H9 (cell line): Measurements from ENCODE around the gene DCLRE1C. TPM values are rescaled to one million over a fixed set of nuclear protein-coding genes. Genes with fewer than 3 reads are reported as not detected.
A peak's percentile ranks its signal among the peaks of the same experiment; 100 is the strongest.

ENCODE experiments used
- DNase-seq: peaks from one replicate; pipeline ENCODE4 v3.0.0-alpha.2; 2017
- H2AFZ ChIP-seq: one replicate; pipeline ENCODE4 v1.6.1; 2013; ENCODE audit warnings: mild to moderate bottlenecking, low read length, control low read depth, moderate library complexity
- H2AK5ac ChIP-seq: 2 replicates; pipeline ENCODE4 v1.6.1; 2013; ENCODE audit warnings: low read length, control low read depth, mixed read lengths; ENCODE audit not compliant: insufficient read length
- H2BK120ac ChIP-seq: one replicate; pipeline ENCODE4 v1.6.1; 2013; ENCODE audit warnings: low read depth, mild to moderate bottlenecking, low read length, control low read depth, inconsistent platforms; ENCODE audit not compliant: poor library complexity, severe bottlenecking
- H2BK12ac ChIP-seq: 2 replicates; pipeline ENCODE4 v1.6.1; 2013; ENCODE audit warnings: low read length, control low read depth, mixed read lengths, low read depth; ENCODE audit not compliant: insufficient read length
- H2BK15ac ChIP-seq: 2 replicates; pipeline ENCODE4 v1.6.1; 2013; ENCODE audit warnings: low read depth, low read length, control low read depth
- H2BK20ac ChIP-seq: one replicate; pipeline ENCODE4 v1.6.1; 2013; ENCODE audit warnings: low read depth, mild to moderate bottlenecking, low read length, control low read depth, inconsistent platforms; ENCODE audit not compliant: poor library complexity, severe bottlenecking
- H2BK5ac ChIP-seq: 2 replicates; pipeline ENCODE4 v1.6.1; 2013; ENCODE audit warnings: low read length, control low read depth, mixed read lengths; ENCODE audit not compliant: insufficient read length
- H3K14ac ChIP-seq: 2 replicates; pipeline ENCODE4 v1.6.1; 2013; ENCODE audit warnings: low read length, control low read depth; ENCODE audit not compliant: insufficient read depth
- H3K18ac ChIP-seq: 2 replicates; pipeline ENCODE4 v1.6.1; 2013; ENCODE audit warnings: low read depth, mild to moderate bottlenecking, mixed read lengths, low read length, control low read depth; ENCODE audit not compliant: insufficient read length
- H3K23ac ChIP-seq: 2 replicates; pipeline ENCODE4 v1.6.1; 2013; ENCODE audit warnings: low read length, control low read depth, mixed read lengths, low read depth; ENCODE audit not compliant: insufficient read length
- H3K23me2 ChIP-seq: 2 replicates; pipeline ENCODE4 v1.6.1; 2013; ENCODE audit warnings: low read depth, mild to moderate bottlenecking, mixed read lengths, low read length, control low read depth; ENCODE audit not compliant: insufficient read length, poor library complexity, severe bottlenecking
- H3K27ac ChIP-seq: 2 replicates; pipeline ENCODE4 v1.5.1; 2013; ENCODE audit warnings: low read length, control low read depth, mixed read lengths, low read depth; ENCODE audit not compliant: insufficient read length
- H3K27me3 ChIP-seq: 2 replicates; pipeline ENCODE4 v1.6.1; 2013; ENCODE audit warnings: low read length, control low read depth, inconsistent platforms; ENCODE audit not compliant: insufficient read depth
- H3K4ac ChIP-seq: 2 replicates; pipeline ENCODE4 v1.6.1; 2013; ENCODE audit warnings: low read depth, mild to moderate bottlenecking, control low read depth, inconsistent platforms, low read length, moderate library complexity
- H3K4me1 ChIP-seq: 2 replicates; pipeline ENCODE4 v1.6.1; 2013; ENCODE audit warnings: low read length, control low read depth, inconsistent platforms; ENCODE audit not compliant: insufficient read depth
- H3K4me2 ChIP-seq: 2 replicates; pipeline ENCODE4 v1.6.1; 2013; ENCODE audit warnings: low read length, control low read depth, mixed read lengths; ENCODE audit not compliant: insufficient read length, insufficient read depth
- H3K56ac ChIP-seq: 2 replicates; pipeline ENCODE4 v1.6.1; 2013; ENCODE audit warnings: low read depth, mild to moderate bottlenecking, mixed read lengths, low read length, control low read depth; ENCODE audit not compliant: insufficient read length
- H3K79me1 ChIP-seq: 2 replicates; pipeline ENCODE4 v1.6.1; 2013; ENCODE audit warnings: low read depth, mild to moderate bottlenecking, moderate library complexity, low read length, control low read depth, inconsistent platforms; ENCODE audit not compliant: insufficient read depth, poor library complexity, severe bottlenecking
- H3K79me2 ChIP-seq: 2 replicates; pipeline ENCODE4 v1.6.1; 2013; ENCODE audit warnings: low read length, control low read depth, inconsistent platforms; ENCODE audit not compliant: insufficient read depth
- H3K9ac ChIP-seq: 2 replicates; pipeline ENCODE4 v1.6.1; 2013; ENCODE audit warnings: low read length, control low read depth, mixed read lengths; ENCODE audit not compliant: insufficient read length; ENCODE audit errors: extremely low read depth
- H3K9me3 ChIP-seq: one replicate; pipeline ENCODE4 v1.6.1; 2013; ENCODE audit warnings: low read depth, low read length, inconsistent platforms; ENCODE audit not compliant: control insufficient read depth
- H3T11ph ChIP-seq: one replicate; pipeline ENCODE4 v1.6.1; 2013; ENCODE audit warnings: mild to moderate bottlenecking, low read length, control low read depth, inconsistent platforms
- H4K20me1 ChIP-seq: one replicate; pipeline ENCODE4 v1.6.1; 2013; ENCODE audit not compliant: control insufficient read depth, insufficient read length, insufficient read depth
- H4K5ac ChIP-seq: 2 replicates; pipeline ENCODE4 v1.6.1; 2013; ENCODE audit warnings: low read depth, mild to moderate bottlenecking, mixed read lengths, low read length, control low read depth; ENCODE audit not compliant: insufficient read length
- H4K8ac ChIP-seq: replicated peaks from 2 replicates; pipeline ENCODE4 v1.6.1; 2013; ENCODE audit warnings: low read length, control low read depth, mixed read lengths, low read depth; ENCODE audit not compliant: insufficient read length
- H4K91ac ChIP-seq: 2 replicates; pipeline ENCODE4 v1.6.1; 2013; ENCODE audit warnings: low read depth, mild to moderate bottlenecking, moderate library complexity, mixed read lengths, low read length, control low read depth; ENCODE audit not compliant: insufficient read length
- H3K27ac Mint-ChIP-seq, 3 experiments: 2 replicates in 2 of 3; 3 replicates in 1 of 3; pipeline ENCODE4 v1.8.0; 2020 to 2021; ENCODE audit warnings: mixed read lengths in 3 of 3, mild to moderate bottlenecking in 1 of 3, moderate library complexity in 1 of 3
- H3K27me3 Mint-ChIP-seq: 2 replicates; pipeline ENCODE4 v1.8.0; 2021; ENCODE audit warnings: low read depth, mild to moderate bottlenecking, moderate library complexity, mixed read lengths
- H3K36me3 Mint-ChIP-seq, 3 experiments: 2 replicates in 2 of 3; 3 replicates in 1 of 3; pipeline ENCODE4 v1.8.0; 2020 to 2021; ENCODE audit warnings: low read depth in 3 of 3, mixed read lengths in 3 of 3; ENCODE audit not compliant: insufficient read depth in 1 of 3
- H3K4me1 Mint-ChIP-seq, 2 experiments: 2 replicates each; pipeline ENCODE4 v1.8.0; 2020; ENCODE audit warnings: mixed read lengths in 2 of 2
- H3K4me3 Mint-ChIP-seq, 2 experiments: 2 replicates in 1 of 2; 3 replicates in 1 of 2; pipeline ENCODE4 v1.8.0; 2020 to 2021; ENCODE audit warnings: mild to moderate bottlenecking in 2 of 2, mixed read lengths in 2 of 2, moderate library complexity in 1 of 2
- H3K9me3 Mint-ChIP-seq, 2 experiments: 2 replicates in 1 of 2; 3 replicates in 1 of 2; pipeline ENCODE4 v1.8.0; 2020; ENCODE audit warnings: mild to moderate bottlenecking in 2 of 2, mixed read lengths in 2 of 2, moderate library complexity in 1 of 2
- CTCF ChIP-seq: fragments of 200-600 bp; sonication (generic); conservative IDR thresholded peaks from 3 replicates; pipeline ENCODE4 v1.8.0; 2021; ENCODE audit warnings: antibody characterized with exemption, mild to moderate bottlenecking
- WGBS: extraction: QIAGEN DNeasy Blood & Tissue Kit; methylation state at CpG from one replicate; pipeline ENCODE4 v1.1.7; 2013; ENCODE audit warnings: missing lambda C conversion rate, low lambda C conversion rate, mixed read lengths; ENCODE audit not compliant: insufficient read length; ENCODE audit errors: extremely low coverage; 5-methylcytosine and 5-hydroxymethylcytosine counted together
- total RNA-seq: library from RNA; stranded (reverse); gene quantifications from 2 replicates; pipeline ENCODE4 v1.2.1, GENCODE V29; 2021

Gene DCLRE1C
- total RNA-seq, 1 experiment from 2014 or later = 15.2 TPM

DNA sequence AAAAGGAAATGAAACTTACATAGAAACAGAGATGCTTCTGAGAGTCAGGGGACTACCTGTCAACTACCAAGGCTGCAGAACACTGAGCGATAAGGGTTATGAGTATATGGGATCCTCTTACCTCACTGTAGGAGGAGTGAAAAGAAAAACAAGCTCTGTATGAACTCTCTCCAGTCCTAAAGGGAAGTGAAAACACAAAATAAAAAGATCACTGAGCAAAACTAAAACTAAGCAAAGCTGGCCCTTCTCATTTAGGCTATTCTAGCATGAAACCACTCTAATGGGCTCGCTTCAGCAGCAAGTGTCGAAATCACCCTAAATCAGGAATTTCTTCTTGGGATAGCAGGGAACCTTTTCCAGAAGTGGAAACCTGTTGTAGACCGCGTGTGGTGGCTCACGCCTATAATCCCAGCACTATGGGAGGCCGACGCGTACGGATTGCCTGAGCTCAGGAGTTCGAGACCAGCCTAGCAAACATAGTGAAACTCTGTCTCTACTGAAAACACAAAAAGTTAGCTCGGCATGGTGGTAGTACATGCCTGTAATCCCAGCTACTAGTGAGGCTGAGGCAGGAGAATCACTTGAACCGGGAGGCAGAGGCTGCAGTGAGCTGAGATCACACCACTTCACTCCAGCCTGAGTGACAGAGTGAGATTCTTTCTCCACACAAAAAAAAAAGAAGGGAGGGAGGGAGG is 27.0 kb downstream of the DCLRE1C start:
- H2BK15ac ChIP-seq = no peak overlapping the region
- Mint-ChIP-seq H3K36me3 (peaks cover 17 to 67% (median 43%) of the 10 kb centered on the region in 3 experiments; a peak in 6 of 7 replicates), H3K27ac (peak overlapping the region in 1 of 3 experiments; percentile 26; a peak in 1 of 7 replicates), H3K4me1 (no peaks in the 10 kb centered on the region), H3K27me3 (no peaks in the 10 kb centered on the region), H3K4me3 (no peak overlapping the region), H3K9me3 (no peaks in the 10 kb centered on the region)
- no peaks in the 10 kb centered on the region for H3K23me2 ChIP-seq
- no peak overlapping the region for H2BK5ac ChIP-seq
- H4K20me1 ChIP-seq = no peaks in the 10 kb centered on the region
- H3K56ac ChIP-seq = no peak overlapping the region
- H3T11ph ChIP-seq = no peak overlapping the region
- no peak overlapping the region for H4K91ac ChIP-seq
- no peaks in the 10 kb centered on the region for H3K79me2 ChIP-seq
- H3K9me3 ChIP-seq = no peaks in the 10 kb centered on the region
- no peak overlapping the region for H3K27ac ChIP-seq
- H2AFZ ChIP-seq = no peak overlapping the region
- no peaks in the 10 kb centered on the region for H3K27me3 ChIP-seq
- H2BK20ac ChIP-seq = no peak overlapping the region
- H3K4ac ChIP-seq = no peak overlapping the region
- no peak overlapping the region for H3K9ac ChIP-seq
- H2BK12ac ChIP-seq = no peak overlapping the region
- no peak overlapping the region for H3K18ac ChIP-seq
- no peaks in the 10 kb centered on the region for H3K79me1 ChIP-seq
- no peak for TF ChIP-seq CTCF
- no peak overlapping the region for H2BK120ac ChIP-seq
- no peak overlapping the region for H4K5ac ChIP-seq
- no peak for DNase-seq
- H2AK5ac ChIP-seq = no peak overlapping the region
- H4K8ac ChIP-seq = no peak overlapping the region
- H3K23ac ChIP-seq = no peak overlapping the region
- no peak overlapping the region for H3K4me2 ChIP-seq
- no peaks in the 10 kb centered on the region for H3K4me1 ChIP-seq
- H3K14ac ChIP-seq = no peak overlapping the region
- no CpG with 5 or more reads among the region's 13 CpGs for WGBS
